DMS79 treated with DMSO at 0.1 percent for 48 hours (cell line): ENCODE measurements around the gene FHIT.
"Not testable (repeated sequence)": the region's sequence is repeated elsewhere in the genome, so short reads cannot be mapped to it uniquely, and the experiment has no call there.

Source experiments
- DNase-seq: peaks from one replicate; lab custom pipeline; 2025; lab: John Stamatoyannopoulos, UW

FHIT gene

DNA sequence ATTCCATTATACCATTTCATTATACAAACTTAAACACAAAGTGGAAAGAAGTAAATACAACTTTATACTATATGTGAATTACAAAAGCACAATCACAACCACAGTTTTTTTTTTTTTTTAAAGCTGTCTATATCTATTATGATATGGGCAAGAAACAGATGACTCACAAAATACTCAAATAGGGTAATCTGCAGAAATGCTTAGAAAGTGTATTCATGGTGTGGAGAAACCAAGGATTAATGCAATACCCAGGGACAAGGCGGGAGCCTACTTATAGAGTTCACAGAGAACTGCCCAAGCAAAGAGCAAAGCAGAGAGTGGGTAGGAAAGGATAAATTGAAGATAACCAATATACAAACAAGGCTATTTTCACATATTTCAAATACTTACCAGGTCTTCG is 332.0 kb downstream of the FHIT start:
- DNase-seq = no peak

DNA sequence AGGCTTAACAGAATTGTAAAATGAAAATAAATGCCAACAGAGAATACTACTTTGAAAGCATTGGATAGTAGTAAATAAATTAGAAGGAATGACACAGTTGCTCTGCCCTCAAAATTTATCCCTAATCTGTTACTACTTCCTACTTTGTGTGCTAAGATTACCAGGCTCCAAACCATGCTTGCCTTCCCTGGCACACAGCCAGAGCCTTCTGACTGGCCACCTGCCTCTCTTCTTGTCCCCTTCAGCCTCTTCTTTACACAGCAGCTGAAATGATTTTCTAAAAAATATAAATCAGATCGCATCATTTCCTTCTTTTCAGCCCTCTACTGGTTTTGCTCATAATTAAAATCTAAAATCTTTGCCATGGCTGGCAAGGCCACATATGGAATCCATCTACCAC is 334.1 kb downstream of the FHIT start:
- DNase-seq = peak; percentile 17

DNA sequence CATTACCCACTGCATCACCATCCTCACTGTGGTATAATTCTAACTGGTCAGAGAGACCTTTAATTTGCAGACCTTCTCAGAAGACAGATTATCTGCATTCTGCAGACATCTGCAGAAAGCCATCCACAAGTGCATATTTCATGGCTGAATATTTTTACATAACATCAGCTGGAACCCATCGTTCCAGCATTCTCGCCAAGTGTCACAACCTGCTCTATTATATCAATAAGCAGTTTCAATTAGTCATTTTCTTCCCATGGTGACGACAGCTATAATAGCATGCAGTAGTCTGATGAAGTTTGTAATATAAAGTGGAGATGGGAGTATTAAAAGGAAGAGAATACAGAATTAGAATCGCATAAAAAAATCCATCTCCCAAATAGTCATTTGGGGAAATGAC is 334.7 kb downstream of the FHIT start:
- no peak for DNase-seq

DNA sequence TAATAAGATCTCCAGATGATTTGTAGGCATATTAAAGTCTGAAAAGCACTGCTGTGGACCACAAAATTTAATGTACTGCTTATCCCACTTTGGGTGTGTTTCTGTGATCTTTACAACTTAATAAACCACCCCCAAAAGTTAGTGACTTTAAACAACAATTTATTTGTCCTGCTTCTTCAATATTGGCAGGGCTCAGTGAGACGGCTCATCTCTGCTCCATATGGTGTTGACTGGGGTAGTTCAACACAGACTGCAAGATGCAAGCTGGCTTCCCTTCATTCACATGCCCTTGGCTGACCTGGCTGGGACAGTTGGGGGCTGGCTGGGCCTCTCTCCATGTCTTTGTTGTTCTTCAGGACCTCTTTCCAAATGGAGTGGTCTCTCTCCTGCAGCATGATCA is 337.8 kb downstream of the FHIT start:
- no peak for DNase-seq

DNA sequence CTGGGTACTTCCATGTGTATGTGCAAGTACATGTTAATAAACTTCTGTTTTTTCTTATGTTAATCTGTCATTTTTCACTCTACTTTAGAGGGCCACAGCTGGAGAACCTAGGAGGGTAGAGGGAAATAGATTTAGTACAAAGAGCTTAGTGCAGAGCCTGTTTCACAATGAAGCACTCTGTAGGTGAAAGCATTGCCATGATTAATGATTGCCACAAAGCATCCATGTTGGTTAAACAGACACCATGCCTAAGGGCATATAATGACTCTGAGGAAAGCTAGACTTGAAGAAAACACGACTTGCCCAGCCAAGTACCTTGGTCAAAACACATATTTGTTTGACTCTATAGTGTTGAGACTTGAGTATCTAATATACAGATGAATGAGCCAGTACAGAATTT is 338.4 kb downstream of the FHIT start:
- no peak for DNase-seq

DNA sequence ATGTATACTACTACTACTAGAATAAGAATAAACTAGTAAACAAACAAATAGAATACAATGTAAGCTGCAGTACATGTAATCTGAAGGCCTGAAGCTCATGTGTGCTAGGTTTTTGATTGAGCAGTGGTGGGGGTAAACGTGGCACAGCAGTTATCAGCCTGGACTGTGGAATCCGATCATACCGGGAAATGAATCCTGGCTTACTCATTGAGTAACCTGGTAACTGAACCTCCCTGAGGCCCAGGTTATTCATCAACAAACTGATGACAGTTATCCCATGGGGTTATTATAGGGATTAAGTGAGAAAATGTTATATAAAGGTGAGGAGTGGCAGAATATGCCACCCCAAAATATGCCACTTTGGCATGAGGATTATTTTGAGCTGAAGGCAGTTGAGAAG is 339.1 kb downstream of the FHIT start:
- no peak for DNase-seq

DNA sequence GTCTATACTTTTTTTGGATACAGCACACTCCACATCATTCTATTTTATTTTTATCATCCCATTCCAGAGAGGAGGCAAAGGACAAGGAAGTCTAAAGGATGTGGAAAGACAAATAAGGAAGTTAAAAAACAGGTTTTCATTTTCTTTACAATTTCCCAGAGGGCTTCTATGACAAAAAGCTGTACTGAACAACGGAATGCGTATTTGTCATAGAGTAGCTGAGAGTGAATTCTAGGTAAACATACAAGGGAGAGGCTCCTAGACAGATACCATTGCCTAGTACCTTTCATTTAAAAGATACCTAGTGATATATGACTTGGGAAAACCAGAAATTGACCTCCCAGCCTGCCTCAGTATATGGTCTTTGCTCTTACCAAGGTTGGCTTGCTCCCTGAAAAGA is 341.7 kb downstream of the FHIT start:
- no peak for DNase-seq

DNA sequence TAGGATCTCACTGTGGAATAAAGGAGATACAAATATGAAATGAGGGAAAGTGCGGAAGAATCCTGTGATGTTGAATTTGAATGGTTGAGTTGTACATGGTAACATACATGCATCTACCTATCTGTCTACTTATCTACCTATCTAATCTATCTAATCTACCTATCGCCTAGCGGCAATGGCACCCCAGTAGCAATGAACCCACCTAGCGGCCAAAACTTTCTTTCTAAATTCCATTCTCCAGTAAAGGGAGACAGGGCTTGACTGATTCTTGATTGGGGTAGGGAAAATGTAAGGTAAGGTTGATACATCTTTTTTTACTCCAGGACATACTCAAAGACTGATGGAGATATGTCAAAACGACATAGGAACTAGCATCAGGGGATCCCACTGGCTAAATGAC is 345.0 kb downstream of the FHIT start:
- DNase-seq = no peak

DNA sequence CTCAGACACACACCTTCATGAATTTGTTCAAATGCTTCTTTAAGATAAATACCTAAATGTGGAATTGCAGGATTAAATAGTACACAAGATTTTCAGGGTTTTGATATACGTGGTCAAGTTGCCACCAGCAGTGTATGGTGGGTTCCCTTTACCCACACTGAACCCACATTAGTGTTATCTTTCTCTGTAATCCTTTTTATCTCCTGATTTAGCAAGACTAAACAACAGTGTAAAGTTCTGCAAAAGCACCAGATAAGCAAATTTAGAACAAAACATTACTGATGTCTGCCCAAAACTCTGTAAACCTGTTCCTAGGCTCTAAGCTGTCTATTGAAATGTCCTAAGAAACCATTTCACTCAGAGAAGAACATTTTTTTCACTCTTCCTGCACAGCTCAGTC is 352.9 kb downstream of the FHIT start:
- no peak for DNase-seq

DNA sequence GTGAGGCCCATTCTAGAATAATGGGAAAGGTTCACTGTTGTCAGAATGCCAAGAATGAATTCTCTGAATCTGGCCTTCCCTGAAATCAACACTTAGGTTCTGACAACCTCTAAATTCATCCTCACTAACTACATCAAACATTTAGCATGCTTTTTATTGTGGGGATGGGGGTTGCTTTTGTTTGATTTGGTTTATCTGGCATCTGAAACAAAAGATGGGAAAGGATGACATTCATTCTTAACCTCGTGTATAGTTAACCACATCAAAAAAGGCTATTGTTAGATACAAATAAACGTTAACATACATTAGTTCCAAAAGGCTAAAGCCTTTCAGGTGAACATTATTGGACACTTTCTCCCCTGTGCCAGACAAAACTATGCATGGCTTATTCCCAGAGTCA is 357.3 kb downstream of the FHIT start:
- DNase-seq = no peak

DNA sequence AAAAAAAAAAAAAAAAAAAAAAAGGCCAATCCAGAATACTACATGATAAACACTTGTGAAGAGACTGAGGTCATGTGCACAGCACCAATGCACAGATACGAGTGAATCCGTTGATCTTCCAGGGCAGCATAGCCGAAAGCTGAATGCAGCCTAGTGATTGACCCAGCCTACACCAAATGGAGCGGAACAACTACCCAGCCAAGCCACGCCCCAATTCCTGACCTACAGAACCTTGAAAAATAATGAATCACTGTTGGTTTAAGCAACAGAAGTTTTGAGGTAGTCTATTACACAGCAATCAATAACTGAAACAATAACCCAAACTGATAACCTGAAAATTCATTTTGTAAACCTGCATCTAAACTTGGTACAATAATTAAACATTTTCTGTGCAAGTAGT is 361.0 kb downstream of the FHIT start:
- DNase-seq = no peak

DNA sequence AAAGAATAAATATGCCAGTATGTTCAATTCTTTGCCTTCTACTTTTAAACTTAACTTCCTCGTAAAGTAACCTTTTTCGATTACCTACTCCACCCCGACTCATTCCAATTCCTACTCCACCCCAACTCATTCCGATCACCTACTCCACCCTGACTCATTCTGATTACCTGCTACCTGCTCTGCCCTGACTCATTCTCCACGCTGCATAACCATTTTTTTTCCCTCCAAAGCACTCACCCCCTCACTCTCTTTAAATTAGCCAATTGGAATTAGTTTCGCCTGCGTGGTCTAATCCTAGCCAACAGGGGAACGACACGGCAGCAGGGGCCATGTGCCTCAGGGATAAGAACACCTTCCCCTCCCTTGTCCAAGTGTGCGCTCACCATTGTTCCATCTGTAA is 362.3 kb downstream of the FHIT start:
- not testable (repeated sequence) for DNase-seq

DNA sequence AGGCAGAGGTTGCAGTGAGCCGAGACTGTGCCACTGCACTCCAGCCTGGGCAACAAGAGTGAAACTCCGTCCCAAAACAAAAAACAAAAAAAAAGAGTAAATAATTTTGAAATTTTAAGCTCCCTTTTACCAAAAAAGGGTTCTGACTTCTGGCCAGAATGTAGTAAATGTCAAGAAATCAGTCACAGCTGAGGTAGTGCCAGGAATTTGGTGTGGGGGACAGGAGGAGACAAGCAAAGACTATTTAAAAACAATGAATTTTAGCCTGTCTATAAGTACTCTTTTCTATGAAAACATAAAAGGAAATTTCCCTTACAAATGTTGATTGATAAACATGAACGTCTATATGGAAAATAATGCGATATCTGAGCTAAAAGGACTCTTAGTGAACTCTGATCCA is 363.7 kb downstream of the FHIT start:
- DNase-seq = no peak

DNA sequence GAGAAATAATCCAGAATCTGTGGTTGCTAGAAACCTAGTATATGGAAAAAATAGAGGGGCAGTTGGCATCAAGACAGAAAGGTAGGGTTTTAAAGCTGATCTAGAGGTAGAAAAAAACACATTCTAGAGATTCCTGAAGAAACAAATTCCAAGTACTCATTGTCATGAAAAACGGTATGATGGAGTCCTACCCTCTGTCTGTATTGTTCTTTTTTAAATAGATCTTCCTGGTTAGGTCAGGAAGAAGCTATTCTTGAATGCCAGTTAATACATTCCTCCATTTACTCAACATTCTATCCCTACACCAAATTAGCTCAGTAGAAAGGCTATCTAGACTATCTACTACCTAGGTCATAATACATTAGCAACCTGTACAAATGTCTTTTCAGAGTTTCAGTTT is 364.7 kb downstream of the FHIT start:
- DNase-seq = no peak

DNA sequence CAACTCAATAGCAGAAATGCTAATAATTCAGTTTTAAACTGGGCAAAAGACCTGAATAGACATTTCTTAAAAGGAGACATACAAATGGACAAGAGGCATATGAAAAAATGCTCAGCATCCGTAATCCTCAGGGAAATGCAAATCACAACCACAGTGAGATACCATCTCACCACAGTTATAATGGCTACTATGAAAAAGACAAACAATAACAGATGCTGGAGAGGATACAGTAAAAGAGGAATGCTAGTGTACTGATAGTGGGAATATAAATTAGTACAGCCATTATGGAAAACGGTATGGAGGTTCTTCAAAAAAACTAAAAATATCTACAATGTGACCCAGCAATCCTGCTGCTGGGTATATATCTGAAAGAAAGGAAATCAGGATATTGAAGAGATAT is 367.2 kb downstream of the FHIT start:
- no peak for DNase-seq

DNA sequence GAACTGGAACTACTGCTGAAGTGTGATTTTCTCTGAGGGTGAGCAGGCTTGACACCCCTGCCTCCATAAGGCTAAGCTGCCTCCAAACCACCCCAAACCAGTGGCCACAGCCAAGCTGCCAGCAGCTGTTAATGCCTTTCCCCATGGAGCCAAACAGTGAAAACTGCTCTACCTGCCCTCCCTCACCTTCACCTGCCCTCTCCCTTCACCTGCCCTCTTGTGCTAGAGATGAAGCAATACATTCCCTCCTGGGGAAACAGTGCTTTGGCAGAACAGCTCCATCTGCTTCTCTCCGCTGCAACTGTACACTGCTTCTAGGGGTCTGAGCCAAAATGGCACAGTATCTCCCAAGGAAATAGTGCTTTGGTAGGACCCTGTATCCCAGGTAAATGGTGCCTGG is 374.1 kb downstream of the FHIT start:
- DNase-seq = no peak

DNA sequence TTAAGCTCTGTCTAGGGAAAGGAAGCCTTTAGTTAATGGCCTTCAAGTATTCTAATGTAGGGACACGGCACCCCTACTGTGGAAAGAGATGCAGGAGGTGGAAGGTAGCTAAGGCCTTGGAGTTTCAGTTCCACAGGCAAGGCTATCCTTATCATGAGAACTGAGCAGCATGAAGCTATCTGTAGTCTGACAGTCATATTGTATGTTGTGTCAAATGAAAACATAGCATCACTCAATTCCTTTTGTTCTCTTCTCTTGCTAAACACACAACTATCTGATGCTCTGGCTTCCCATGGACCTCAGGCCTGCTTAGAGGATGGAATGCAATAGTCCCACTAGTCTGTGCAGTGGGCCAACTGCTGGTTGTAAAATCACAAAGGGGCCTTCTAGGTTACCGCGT is 380.9 kb downstream of the FHIT start:
- DNase-seq = no peak

DNA sequence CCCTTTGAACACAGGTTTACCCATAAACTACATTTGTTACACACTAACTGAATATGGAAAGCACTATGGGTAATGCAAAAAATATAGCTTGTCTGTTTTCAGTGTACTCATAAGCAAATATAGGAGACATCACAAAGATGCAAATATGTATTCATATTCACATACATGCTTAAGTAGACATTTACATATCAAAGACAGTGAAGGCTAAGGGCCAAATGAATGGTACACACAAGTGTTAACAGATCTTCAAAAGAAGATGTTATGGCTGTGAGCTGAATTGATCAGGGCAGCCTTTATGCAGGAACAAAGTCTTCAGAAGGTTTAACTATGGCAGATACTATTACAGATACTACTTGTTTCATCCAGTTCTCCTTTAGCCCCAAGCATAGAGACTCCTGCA is 384.1 kb downstream of the FHIT start:
- DNase-seq = no peak

DNA sequence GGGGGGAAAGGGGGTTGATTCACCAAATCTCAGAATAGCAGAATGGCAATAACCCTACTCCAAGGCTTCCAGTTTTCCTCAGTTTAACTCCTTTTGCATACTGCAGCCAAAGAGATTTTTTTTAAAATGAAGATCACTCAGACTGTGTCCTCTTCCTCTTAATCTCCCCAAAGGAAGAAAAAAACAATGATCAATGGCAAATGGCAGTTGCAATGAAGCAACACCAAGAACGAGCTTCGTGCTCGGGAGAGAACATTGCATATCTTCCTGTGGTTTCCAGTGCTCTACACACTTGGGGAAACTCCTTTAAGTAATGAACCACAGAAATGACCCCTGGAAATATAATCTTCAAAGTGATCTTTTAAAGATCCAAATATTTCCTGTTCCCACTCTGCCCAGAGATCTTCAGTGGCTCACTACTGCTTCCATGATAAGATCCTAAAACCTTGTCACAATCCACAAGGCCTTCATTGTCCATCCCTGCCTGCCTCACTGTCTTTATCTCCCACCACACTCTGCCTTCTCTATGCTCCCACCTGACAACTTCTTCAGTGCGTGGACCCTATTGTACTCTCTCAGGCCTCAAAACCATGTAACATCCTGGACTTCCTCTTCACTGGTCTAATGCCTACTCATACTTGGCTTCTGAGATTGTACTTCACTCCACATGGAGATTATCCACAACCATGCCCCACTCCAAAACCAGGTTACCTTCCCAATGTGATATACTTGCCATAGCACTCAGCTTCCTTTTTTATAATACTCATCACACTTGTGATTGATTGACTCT is 394.8 kb downstream of the FHIT start:
- DNase-seq = no peak

DNA sequence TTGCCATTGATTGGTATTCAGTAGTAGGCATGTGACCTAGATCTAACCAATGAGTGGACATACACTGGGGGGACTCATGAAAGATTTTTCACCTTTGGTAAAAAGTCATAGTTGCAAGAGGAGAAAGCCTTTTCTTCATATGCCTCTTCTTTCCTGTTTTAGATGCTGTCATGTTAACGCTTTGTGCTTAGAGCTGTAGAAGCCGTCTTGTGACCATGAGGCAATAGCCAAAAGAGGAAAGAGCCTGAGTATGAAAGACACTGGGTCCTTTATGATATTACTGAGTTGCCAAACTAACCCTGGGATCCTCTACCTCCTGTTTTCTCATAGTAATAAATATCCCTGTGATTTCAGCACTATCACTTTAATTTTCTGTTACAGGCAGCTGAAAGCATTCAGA is 396.0 kb downstream of the FHIT start:
- DNase-seq = no peak

DNA sequence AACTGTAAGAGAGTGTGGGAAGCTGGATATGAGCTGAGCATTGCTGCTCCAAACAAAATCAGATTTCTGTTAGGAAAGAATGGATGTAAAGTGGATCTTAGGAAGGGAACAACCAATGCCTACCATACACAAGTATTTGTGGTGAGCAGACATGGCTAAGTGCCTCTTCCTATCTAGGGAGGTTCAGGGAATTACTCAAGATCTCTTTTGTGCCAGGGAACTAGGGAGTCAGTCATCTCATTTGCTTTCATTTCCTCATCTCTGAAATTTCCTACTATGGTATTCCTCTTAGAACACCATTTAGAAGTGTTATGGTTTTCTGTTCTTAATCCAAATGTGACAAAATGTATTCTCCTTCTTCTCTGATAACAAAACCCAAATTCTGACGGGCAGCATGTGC is 396.5 kb downstream of the FHIT start:
- DNase-seq = no peak

DNA sequence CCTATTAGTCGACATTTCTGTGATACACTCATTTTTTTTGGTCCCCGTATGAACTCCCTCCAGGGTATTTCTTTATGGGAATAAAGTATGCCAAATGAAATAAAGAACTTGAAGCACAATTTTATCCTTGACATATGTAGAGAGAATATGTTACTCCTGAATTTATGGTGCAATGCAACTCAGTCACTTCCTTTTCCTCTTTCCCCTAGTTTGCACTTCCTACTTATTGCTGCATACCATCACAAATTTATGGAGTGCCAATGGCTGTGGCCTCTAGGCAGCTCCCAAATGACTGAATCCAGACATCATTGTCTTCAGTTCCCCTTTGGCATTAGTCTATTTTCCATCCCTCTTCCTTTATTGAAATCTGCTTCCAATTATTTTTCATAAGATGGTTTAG is 403.5 kb downstream of the FHIT start:
- no peak for DNase-seq

DNA sequence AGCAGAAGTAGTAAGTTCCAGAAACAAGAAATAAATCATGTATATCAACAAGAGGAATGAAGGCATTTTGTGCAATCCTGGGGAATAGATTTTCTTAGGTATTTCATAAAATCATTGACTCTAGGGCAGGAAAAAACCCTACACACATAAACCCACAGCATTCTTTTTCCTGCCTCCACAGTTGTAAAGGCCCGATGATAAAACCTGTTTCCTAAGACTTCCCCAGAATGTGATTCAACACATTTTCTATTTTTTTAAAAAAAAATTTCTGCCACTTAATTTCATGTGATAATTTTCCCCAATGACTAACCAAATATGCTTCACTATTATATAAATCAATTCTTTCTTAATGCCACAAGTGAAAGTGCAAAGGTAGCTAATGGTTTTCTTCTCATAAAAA is 407.0 kb downstream of the FHIT start:
- no peak for DNase-seq

DNA sequence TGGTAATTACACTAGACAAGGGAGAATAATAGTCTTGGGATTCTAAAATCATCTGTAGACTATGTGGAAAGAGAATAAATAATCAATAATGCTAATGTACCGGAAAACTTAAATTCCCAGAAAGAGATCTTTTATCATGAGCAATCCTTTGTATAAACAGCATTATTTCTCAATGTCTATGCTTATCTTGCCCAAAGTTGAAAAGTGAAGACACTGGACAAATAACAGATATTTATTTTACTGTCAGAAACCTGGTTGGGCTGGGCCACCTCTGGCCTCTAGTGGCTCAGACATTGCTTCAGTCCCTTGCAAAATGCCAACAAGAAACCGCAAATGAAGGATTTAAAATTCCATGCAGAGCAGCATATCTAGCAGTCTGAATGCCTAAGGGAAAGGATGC is 409.9 kb downstream of the FHIT start:
- no peak for DNase-seq

DNA sequence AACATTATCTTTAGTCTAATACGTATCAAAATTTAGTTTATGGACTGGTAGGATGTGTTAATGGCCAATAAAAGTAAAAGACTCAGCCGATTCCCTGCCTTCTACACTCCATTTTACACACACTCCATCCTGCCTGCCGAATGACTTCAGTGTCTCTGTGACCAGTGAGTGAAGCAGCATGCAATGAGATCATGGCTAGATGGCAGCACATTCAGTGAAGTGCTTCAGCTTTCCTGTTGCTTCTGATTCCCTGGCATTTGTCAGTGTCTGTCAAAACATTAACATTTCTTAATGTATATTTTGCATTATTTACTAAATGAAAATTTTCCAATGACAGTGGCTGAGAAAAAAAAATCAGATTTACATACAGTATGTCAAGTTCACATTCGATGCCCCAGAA is 412.0 kb downstream of the FHIT start:
- no peak for DNase-seq
